Upper lobe of left lung (tissue), 6 donors: ENCODE results near the gene PLD4. TPM values are rescaled to one million over a fixed set of nuclear protein-coding genes. Genes with fewer than 3 reads are reported as not detected.

ENCODE experiments used
- ATAC-seq, 2 donors: fragments of 200-7000 bp; cut with Tn5 transposase; one replicate each; pipeline ENCODE4 v1.9.1; 2022; ENCODE audit warnings: mild to moderate bottlenecking in 2 of 2, moderate library complexity in 2 of 2; ENCODE audit not compliant: low FRiP score in 2 of 2
- DNase-seq, 2 donors: peaks; one replicate each; pipeline ENCODE4 v3.0.0-alpha.2; 2019 to 2020
- H3K27ac ChIP-seq, 4 donors: fragments of 200-600 bp; sonication (generic); one replicate each; pipeline ENCODE4 v1.5.1; 2016 to 2019
- H3K27me3 ChIP-seq, 4 donors: fragments of 200-600 bp; sonication (generic); one replicate each; pipeline ENCODE4 v1.5.1; 2017 to 2019
- H3K36me3 ChIP-seq, 4 donors: fragments of 200-600 bp; sonication (generic); one replicate each; pipeline ENCODE4 v1.5.1; 2016 to 2019
- H3K4me1 ChIP-seq, 4 donors: fragments of 200-600 bp; sonication (generic); one replicate each; pipeline ENCODE4 v1.5.1; 2018 to 2019
- H3K4me3 ChIP-seq, 4 donors: fragments of 200-600 bp; sonication (generic); one replicate each; pipeline ENCODE4 v1.5.1; 2017 to 2019; ENCODE audit warnings: mild to moderate bottlenecking in 2 of 4, moderate library complexity in 1 of 4
- H3K9me3 ChIP-seq, 4 donors: fragments of 200-600 bp; sonication (generic); one replicate each; pipeline ENCODE4 v1.5.1; 2018 to 2019
- CTCF ChIP-seq, 6 experiments: fragments of 450-650 bp in 4 of 6; fragments of 200-600 bp in 2 of 6; sonication (generic) in 2 of 6; IDR thresholded peaks; one replicate each; pipeline ENCODE4 v1.5.1; 2016 to 2019; ENCODE audit warnings: antibody characterized with exemption in 6 of 6
- EP300 ChIP-seq, 4 donors: sonication (generic); formaldehyde crosslinking; IDR thresholded peaks; one replicate each; pipeline ENCODE4 v1.5.1; 2017; ENCODE audit warnings: antibody characterized with exemption in 4 of 4, control low read depth in 2 of 4
- POLR2A ChIP-seq, 4 donors: fragments of 450-650 bp; IDR thresholded peaks; one replicate each; pipeline ENCODE4 v1.5.1; 2016 to 2017; ENCODE audit warnings: antibody characterized with exemption in 4 of 4, mild to moderate bottlenecking in 2 of 4
- POLR2AphosphoS5 ChIP-seq, 2 donors: sonication (generic); formaldehyde crosslinking; IDR thresholded peaks; one replicate each; pipeline ENCODE4 v1.5.1; 2017; ENCODE audit warnings: antibody characterized with exemption in 2 of 2
- WGBS, 2 donors: methylation state at CpG; one replicate each; pipeline ENCODE4 v1.1.5; 2017 to 2018; 5-methylcytosine and 5-hydroxymethylcytosine counted together
- total RNA-seq, 6 donors: library from RNA; depleted of rRNA in 4 of 6; stranded (reverse); fragments of >200 nt in 4 of 6; gene quantifications; one replicate each; pipeline versions ENCODE4 v1.1.0 to v1.2.1, GENCODE V29; 2016 to 2021
- donor health status: DM: no; HTN: no; CAD: no; lungs with moderate emphysema.
- donor health status: DM: no; HTN: yes; CAD: no; lungs with severe emphysema.

PLD4 gene
- total RNA-seq, 6 donors from 2014 or later, result under 0.01 to 6.1 (median 2.5) TPM; not detected in 3

- TF ChIP-seq POLR2AphosphoS5 (IDR thresholded peaks at IDR 0.05), result no peak
- TF ChIP-seq EP300 (IDR thresholded peaks at IDR 0.05), result no peak
- TF ChIP-seq CTCF (IDR thresholded peaks at IDR 0.05), result no peak
- TF ChIP-seq POLR2A (IDR thresholded peaks at IDR 0.05), result no peak
- ATAC-seq, result no peak
Observed at GRCh38 chr14:104966261-104966865, 41.7 kb downstream of the PLD4 start.

GRCh38 chr14:104966981-104967385, 42.3 kb downstream of the PLD4 start:
- H3K4me1 ChIP-seq, result peaks cover 39 to 42% (median 40%) of the 10 kb centered on the region in 4 donors
- no peaks in the 10 kb centered on the region for H3K27me3 ChIP-seq
- WGBS, 2 donors, result 21 to 26% methylated on average over 4 to 7 of the region's 8 CpGs
- peak overlapping the region in 3 of 4 donors; percentile 20 to 41 (median 40) for H3K4me3 ChIP-seq
- H3K36me3 ChIP-seq, result no peaks in the 10 kb centered on the region
- TF ChIP-seq EP300 (IDR thresholded peaks at IDR 0.05) (peak in 1 of 4 donors; percentile 12), POLR2AphosphoS5 (IDR thresholded peaks at IDR 0.05) (no peak)
- DNase-seq, result peak; percentile 48 to 77
- ATAC-seq, result peak in 1 of 2 donors; percentile 1
- peak overlapping the region; percentile 38 to 75 (median 74) for H3K27ac ChIP-seq
- H3K9me3 ChIP-seq, result no peaks in the 10 kb centered on the region

More at GRCh38 chr14:104966261-104966865, 41.7 kb downstream of the PLD4 start:
- H3K27me3 ChIP-seq, result no peaks in the 10 kb centered on the region
- DNase-seq, result peak in 1 of 2 donors; percentile 56
- peaks cover 34 to 35% (median 34%) of the 10 kb centered on the region in 4 donors for H3K4me1 ChIP-seq
- H3K4me3 ChIP-seq, result no peak overlapping the region
- peak overlapping the region in 3 of 4 donors; percentile 74 to 75 (median 74) for H3K27ac ChIP-seq
- no peaks in the 10 kb centered on the region for H3K9me3 ChIP-seq
- H3K36me3 ChIP-seq, result no peaks in the 10 kb centered on the region
- 86 to 88% methylated on average over 9 of the region's 9 CpGs for WGBS, 2 donors

GRCh38 chr14:104967386-104968152, 42.9 kb downstream of the PLD4 start:
- Histone ChIP-seq H3K27me3 (no peaks in the 10 kb centered on the region), H3K36me3 (no peaks in the 10 kb centered on the region), H3K4me1 (peaks cover 45 to 48% (median 46%) of the 10 kb centered on the region in 4 donors), H3K4me3 (peak overlapping the region in 3 of 4 donors; percentile 20 to 41 (median 40)), H3K9me3 (no peaks in the 10 kb centered on the region), H3K27ac (peak overlapping the region; percentile 38 to 75 (median 74))
- ATAC-seq (peak; percentile 24 to 60), DNase-seq (peak; percentile 81 to 88)
- 0 to 1% methylated on average over 11 to 25 of the region's 36 CpGs for WGBS, 2 donors
- TF ChIP-seq EP300 (IDR thresholded peaks at IDR 0.05), result no peak
- TF ChIP-seq POLR2A (IDR thresholded peaks at IDR 0.05), result peak in 1 of 4 donors; percentile 46
- TF ChIP-seq POLR2AphosphoS5 (IDR thresholded peaks at IDR 0.05), result peak in 1 of 2 donors; percentile 38
- TF ChIP-seq CTCF (IDR thresholded peaks at IDR 0.05), result peak in 1 of 6 experiments; percentile 10

GRCh38 chr14:104968153-104968527, 43.5 kb downstream of the PLD4 start:
- Histone ChIP-seq H3K27me3 (no peaks in the 10 kb centered on the region), H3K9me3 (no peaks in the 10 kb centered on the region), H3K4me1 (peaks cover 51 to 53% (median 52%) of the 10 kb centered on the region in 4 donors), H3K27ac (peak overlapping the region in 3 of 4 donors; percentile 74 to 75 (median 74)), H3K36me3 (no peaks in the 10 kb centered on the region), H3K4me3 (peak overlapping the region in 3 of 4 donors; percentile 20 to 41 (median 40))
- DNase-seq (peak; percentile 50 to 90), ATAC-seq (peak in 1 of 2 donors; percentile 48)
- TF ChIP-seq EP300 (IDR thresholded peaks at IDR 0.05) (no peak), POLR2A (IDR thresholded peaks at IDR 0.05) (no peak), POLR2AphosphoS5 (IDR thresholded peaks at IDR 0.05) (no peak), CTCF (IDR thresholded peaks at IDR 0.05) (no peak)
- 10 to 14% methylated on average over 5 to 12 of the region's 12 CpGs for WGBS, 2 donors
